EH (cell line): ENCODE data around the gene GDF7.
A peak's percentile ranks its signal among the peaks of the same experiment; 100 is the strongest.

Experiments
- DNase-seq: peaks from one replicate; pipeline ENCODE4 v3.0.0-alpha.2; 2015; ENCODE audit warnings: low read depth

GDF7 gene

GRCh38 chr2:20666304-20667150 lies at the start of gene GDF7:
GDF7 (plus strand) TSS chr2:20667144; CDS start chr2:20667240, 96 bp downstream.
- DNase-seq = peak; percentile 47

DNA sequence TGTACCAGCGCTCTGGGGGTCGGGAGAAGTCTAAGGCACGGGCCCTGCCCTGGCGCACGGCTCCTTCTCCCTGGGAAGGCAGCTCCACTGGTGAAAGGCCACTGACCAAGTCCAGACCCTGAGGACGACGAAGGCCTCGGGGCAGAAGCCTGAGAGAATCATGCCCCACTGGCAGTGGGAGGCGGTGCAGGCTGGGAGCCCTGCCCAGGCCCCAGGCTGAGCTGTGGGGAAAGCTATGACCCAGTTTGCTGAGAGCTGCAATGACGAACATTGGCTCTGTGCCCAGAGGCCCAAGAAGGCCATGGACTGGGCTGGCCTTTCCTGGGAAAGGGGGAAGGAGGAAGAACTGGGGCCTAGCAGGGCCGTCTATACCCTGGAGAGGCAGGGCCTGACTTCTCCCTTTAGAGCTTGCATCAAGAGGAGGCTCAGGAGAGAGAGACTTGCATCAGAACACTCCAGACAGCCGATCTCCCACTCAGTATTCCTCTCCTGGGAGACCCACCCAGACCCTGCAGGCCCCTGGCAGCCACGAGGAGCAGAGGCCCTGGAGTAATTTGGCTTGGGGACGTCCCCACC lies 49.0 kb upstream of the GDF7 start:
- peak; percentile 100 for DNase-seq

- no peak for DNase-seq
Observed at GRCh38 chr2:20618468-20618885, 48.5 kb upstream of the GDF7 start.

- no peak for DNase-seq
Observed at GRCh38 chr2:20618886-20619521, 47.9 kb upstream of the GDF7 start.

- DNase-seq = peak; percentile 52
Observed at GRCh38 chr2:20619624-20620024, 47.3 kb upstream of the GDF7 start.

- no peak for DNase-seq
Observed at GRCh38 chr2:20620271-20620681, 46.7 kb upstream of the GDF7 start.

DNA sequence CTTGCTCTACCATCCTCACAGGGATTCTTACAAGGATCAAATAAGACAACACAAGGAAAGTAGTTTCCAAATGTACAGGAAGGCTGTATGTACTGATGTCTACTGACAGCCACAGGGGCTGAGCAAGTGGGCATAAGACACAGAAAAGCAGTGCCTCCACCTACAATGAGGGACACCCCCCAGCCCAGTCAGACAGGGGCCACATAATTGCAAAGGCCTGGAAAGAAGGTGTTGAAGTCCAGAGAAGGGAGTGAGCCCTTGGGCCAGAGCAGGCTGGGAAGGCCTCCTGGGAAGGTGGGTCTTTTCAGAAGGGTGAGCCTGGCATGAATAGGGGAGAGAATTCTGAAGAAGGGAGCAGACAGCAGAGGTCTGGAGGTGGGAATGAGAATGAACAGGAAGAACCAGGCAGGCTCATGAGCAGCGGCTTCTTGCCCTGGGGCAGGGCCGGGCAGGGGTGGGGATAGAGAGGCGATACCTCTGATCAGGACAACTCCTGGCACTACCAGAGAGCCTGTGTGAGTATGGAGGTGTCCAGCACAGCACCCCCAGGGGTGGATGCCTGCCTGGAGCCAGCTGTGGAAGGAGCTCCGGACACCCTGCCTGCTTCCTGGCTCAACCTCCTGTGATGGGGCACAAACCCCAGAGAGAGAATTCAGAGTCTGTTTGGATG lies 46.1 kb upstream of the GDF7 start:
- DNase-seq = no peak

GRCh38 chr2:20621366-20622295 lies 45.3 kb upstream of the GDF7 start:
- no peak for DNase-seq

- DNase-seq = no peak
Observed at GRCh38 chr2:20622296-20622686, 44.7 kb upstream of the GDF7 start.

- DNase-seq = no peak
Observed at GRCh38 chr2:20622731-20623130, 44.2 kb upstream of the GDF7 start.

- no peak for DNase-seq
Observed at GRCh38 chr2:20623241-20623640, 43.7 kb upstream of the GDF7 start.

GRCh38 chr2:20623741-20624155 lies 43.2 kb upstream of the GDF7 start:
- no peak for DNase-seq

- DNase-seq = no peak
Observed at GRCh38 chr2:20624156-20624883, 42.6 kb upstream of the GDF7 start.

GRCh38 chr2:20624884-20625485 lies 42.0 kb upstream of the GDF7 start:
- no peak for DNase-seq

DNA sequence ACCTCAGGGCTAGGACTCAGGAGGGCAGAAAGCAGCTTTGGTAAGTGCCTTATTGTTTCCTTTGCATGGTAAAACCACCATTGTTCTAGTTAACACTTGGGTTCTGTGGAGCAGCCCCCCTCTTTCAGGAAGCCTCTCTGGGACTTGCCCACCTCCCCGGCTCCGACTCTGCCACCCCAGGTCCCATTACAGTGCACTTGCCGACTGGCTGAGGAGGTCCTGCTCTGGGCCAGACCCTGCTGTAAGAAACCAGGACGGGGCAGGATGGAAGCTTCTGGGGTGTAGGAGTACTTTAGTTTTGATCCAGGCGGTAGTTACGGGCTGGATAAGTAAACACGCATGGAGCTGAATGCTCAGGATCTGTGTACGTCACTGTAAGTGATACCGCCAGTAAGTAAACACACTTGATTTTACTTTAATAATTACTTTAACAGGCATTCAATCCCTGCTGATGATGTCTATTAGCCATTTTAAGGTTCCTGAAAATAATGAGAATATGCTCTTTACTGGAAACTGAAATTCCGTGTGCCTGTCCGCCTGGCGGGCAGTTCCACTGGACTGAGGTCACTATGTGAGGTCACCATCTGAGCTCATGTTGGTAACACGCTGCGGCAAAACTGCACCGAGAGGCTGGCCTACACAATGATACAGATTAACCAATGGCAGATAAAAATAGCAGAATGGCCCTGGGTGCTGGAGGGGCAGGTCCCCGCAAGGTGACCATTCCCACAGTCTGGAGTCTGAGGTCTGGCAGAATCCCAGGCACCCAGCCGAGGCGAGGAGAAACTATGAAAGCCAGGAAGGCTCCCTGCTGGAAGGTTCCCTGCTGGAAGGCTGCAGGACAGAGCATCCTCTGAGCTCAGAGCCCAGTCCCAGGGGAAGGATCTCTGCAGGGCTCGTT lies 41.2 kb upstream of the GDF7 start:
- no peak for DNase-seq

DNA sequence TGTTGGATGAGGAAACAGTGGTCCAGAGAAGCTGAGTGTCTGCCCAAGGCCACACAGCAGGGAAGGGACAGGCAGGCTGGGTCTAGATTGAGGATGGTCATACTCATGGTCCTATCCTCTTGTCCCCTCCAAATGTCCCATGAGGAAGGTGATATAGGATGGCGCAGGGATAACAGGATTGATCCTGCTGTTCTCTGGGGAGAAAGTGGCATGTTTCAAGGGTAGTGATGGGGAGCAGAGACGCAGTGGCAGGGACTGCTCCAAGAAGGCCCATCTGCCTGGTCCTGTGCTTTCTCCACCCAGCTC lies 40.6 kb upstream of the GDF7 start:
- no peak for DNase-seq

GRCh38 chr2:20626698-20627513 lies 40.0 kb upstream of the GDF7 start:
- DNase-seq = no peak

DNA sequence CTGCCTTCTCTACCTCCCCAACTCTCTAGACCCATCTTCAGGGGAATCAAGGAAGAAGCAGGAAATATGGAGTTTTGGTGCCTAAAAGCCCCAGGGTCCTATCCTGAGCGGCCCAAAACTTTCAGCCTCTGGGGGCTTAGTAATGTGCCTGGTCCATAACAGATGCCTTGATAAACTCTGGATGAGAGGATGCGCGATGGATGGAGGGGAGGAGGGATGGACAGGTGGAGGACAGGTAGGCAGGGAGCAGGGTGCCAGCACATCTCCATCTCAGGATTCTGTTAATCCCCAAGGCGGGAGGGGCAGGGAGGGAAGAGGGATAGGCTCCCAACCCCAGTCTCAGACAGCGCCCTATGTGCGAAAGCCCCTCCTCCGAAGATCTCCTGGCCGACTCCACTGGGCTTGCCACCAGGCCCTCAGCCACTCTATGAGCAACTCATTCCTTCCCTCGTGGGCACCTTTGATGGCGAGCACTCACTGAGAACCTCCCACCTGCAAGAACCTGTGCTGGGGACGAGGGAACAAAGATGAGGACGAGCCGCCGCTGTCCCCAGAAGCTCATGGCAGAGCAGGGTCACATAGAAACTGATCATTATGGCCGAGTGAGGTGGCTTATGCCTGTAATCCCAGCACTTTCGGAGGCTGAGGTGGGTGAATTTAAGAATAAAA lies 39.1 kb upstream of the GDF7 start:
- DNase-seq = no peak
